Uterus (tissue), 4 donors: ENCODE data around the gene APOM. TPM values are rescaled to one million over a fixed set of nuclear protein-coding genes. Genes with fewer than 3 reads are reported as not detected.
A peak's percentile ranks its signal among the peaks of the same experiment; 100 is the strongest.

Experiments
- DNase-seq, 2 donors: peaks; one replicate each; pipeline ENCODE4 v3.0.0-alpha.2; 2019 to 2020
- H3K27ac ChIP-seq, 2 donors: fragments of 200-600 bp; sonication (generic); 1 replicate in 1 of 2; 2 replicates in 1 of 2; pipeline ENCODE4 v1.5.1; 2016 to 2018
- H3K27me3 ChIP-seq, 2 donors: fragments of 200-600 bp; sonication (generic); one replicate each; pipeline ENCODE4 v1.5.1; 2018 to 2019; ENCODE audit warnings: control low read depth in 1 of 2
- H3K36me3 ChIP-seq, 2 donors: fragments of 200-600 bp; sonication (generic); one replicate each; pipeline ENCODE4 v1.5.1; 2019; ENCODE audit warnings: control low read depth in 1 of 2
- H3K4me1 ChIP-seq, 2 donors: fragments of 200-600 bp; sonication (generic); one replicate each; pipeline ENCODE4 v1.5.1; 2018 to 2019; ENCODE audit warnings: control low read depth in 1 of 2
- H3K4me3 ChIP-seq, 2 donors: fragments of 200-600 bp; sonication (generic); 1 replicate in 1 of 2; 2 replicates in 1 of 2; pipeline ENCODE4 v1.5.1; 2018 to 2019; ENCODE audit warnings: mild to moderate bottlenecking in 1 of 2
- H3K9me3 ChIP-seq, 2 donors: fragments of 200-600 bp; sonication (generic); one replicate each; pipeline ENCODE4 v1.5.1; 2019; ENCODE audit warnings: control low read depth in 1 of 2
- POLR2A ChIP-seq, 2 donors: fragments of 450-650 bp; IDR thresholded peaks; one replicate each; pipeline ENCODE4 v1.6.1; 2016; ENCODE audit warnings: antibody characterized with exemption in 2 of 2, mild to moderate bottlenecking in 1 of 2, moderate library complexity in 1 of 2
- intact Hi-C: fragments of 100-400 bp; cut with DNase I; formaldehyde crosslinking; loops from one replicate; pipeline ENCODE4 v1.15.1; 2023; ENCODE audit warnings: low total_unique reads
- total RNA-seq, 4 donors: library from RNA; depleted of rRNA in 3 of 4; stranded (reverse); fragments of >200 nt in 3 of 4; gene quantifications; one replicate each; pipeline versions ENCODE4 v1.1.0 to v1.2.4, GENCODE V29; 2014 to 2023
- TF ChIP-seq, protein P1 (sequence below), 4 experiments: fragments of 200-600 bp in 2 of 4; fragments of 450-650 bp in 2 of 4; sonication (generic) in 2 of 4; IDR thresholded peaks; one replicate each; pipeline ENCODE4 v1.5.1; 2016 to 2019; ENCODE audit warnings: antibody characterized with exemption in 4 of 4, mild to moderate bottlenecking in 2 of 4, moderate library complexity in 1 of 4
- donor health status: DM: yes; HTN: yes; CAD: no.

APOM gene
- total RNA-seq, 4 donors from 2014 or later, result 1.9 to 2.9 (median 2.6) TPM; not detected in 1

DNA sequence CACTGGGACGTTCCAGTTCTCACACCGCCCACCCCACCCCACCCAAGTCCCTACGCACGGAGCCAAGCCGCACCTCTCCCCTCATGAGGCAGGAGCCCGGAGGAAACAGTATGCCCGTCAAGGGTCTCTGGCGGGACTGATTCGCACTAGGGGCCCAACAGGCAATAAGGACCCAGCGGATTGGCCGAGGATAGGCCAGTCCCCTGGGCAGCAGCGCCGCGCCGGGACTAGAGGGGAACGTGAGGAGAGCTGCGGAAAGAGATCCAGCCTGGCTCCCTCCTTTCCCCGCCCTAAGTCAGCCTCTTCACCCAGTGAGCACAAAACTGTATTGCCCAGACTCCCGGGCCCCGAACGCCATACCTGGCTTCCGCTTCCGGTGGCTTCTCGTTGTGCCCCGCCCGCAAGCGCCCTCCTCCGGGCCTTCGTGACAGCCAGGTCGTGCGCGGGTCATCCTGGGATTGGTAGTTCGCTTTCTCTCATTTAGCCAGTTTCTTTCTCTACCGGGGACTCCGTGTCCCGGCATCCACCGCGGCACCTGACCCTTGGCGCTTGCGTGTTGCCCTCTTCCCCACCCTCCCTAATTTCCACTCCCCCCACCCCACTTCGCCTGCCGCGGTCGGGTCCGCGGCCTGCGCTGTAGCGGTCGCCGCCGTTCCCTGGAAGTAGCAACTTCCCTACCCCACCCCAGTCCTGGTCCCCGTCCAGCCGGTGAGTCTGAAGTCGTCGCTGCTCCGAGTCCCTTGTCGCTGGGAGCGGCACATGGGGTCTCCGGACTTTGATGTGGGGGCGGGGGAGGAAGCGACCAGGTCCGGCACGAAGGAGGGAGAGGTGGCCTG, 10.0 kb downstream of the APOM start, which contains the start of gene CSNK2B:
Gene CSNK2B, plus strand, starts transcription at position 580 of the 836 bp plus-strand sequence. CDS start 752 bp downstream, outside the sequence.
- intact Hi-C loops, result no loop called here
- DNase-seq, result peak; percentile 98
- peak; percentile 79 to 80 for TF ChIP-seq POLR2A (IDR thresholded peaks at IDR 0.05)
- TF ChIP-seq, protein P1, sequence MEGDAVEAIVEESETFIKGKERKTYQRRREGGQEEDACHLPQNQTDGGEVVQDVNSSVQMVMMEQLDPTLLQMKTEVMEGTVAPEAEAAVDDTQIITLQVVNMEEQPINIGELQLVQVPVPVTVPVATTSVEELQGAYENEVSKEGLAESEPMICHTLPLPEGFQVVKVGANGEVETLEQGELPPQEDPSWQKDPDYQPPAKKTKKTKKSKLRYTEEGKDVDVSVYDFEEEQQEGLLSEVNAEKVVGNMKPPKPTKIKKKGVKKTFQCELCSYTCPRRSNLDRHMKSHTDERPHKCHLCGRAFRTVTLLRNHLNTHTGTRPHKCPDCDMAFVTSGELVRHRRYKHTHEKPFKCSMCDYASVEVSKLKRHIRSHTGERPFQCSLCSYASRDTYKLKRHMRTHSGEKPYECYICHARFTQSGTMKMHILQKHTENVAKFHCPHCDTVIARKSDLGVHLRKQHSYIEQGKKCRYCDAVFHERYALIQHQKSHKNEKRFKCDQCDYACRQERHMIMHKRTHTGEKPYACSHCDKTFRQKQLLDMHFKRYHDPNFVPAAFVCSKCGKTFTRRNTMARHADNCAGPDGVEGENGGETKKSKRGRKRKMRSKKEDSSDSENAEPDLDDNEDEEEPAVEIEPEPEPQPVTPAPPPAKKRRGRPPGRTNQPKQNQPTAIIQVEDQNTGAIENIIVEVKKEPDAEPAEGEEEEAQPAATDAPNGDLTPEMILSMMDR (IDR thresholded peaks at IDR 0.05), result peak in 3 of 4 experiments; percentile 20 to 28 (median 21)
- Histone ChIP-seq H3K4me1 (peaks cover 8 to 16% of the 10 kb centered on the region in 2 donors), H3K27ac (peak within 1 kb of the TSS; percentile 91 to 97), H3K4me3 (peak within 1 kb of the TSS; percentile 91 to 93), H3K27me3 (no peaks in the 10 kb centered on the region), H3K36me3 (no peaks in the 10 kb centered on the region), H3K9me3 (no peaks in the 10 kb centered on the region)

DNA sequence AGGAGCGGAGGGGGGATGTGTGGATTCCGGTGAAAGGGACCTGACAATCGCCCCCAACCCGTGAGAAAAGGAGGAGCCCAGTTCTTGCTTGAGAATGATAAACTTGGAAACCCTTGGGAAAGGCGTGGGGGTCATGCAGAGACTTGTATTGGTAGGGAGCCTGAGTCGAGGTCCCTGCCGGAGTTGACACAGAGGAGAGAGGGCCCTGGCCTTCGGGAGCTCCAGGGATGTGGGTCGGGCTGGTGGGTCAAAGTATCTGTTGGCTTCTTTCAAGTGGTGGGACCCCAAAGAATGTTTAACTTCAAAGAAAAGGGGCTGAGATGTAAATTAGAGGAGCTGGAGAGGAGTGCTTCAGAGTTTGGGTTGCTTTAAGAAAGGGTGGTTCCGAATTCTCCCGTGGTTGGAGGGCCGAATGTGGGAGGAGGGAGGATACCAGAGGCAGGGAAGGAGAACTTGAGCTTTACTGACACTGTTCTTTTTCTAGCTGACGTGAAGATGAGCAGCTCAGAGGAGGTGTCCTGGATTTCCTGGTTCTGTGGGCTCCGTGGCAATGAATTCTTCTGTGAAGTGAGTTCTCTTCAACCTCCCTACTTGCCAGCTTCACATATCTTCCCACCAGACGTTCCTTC, 10.8 kb downstream of the APOM start:
- no peak for DNase-seq
- no peaks in the 10 kb centered on the region for H3K27me3 ChIP-seq
- H3K4me1 ChIP-seq, result peaks cover 8 to 16% of the 10 kb centered on the region in 2 donors
- H3K9me3 ChIP-seq, result no peaks in the 10 kb centered on the region
- no peaks in the 10 kb centered on the region for H3K36me3 ChIP-seq
- peak overlapping the region; percentile 91 to 97 for H3K27ac ChIP-seq
- H3K4me3 ChIP-seq, result peak overlapping the region; percentile 91 to 93
- intact Hi-C loops, result no loop called here
- TF ChIP-seq, protein P1 (IDR thresholded peaks at IDR 0.05), result no peak
- no peak for TF ChIP-seq POLR2A (IDR thresholded peaks at IDR 0.05)

DNA sequence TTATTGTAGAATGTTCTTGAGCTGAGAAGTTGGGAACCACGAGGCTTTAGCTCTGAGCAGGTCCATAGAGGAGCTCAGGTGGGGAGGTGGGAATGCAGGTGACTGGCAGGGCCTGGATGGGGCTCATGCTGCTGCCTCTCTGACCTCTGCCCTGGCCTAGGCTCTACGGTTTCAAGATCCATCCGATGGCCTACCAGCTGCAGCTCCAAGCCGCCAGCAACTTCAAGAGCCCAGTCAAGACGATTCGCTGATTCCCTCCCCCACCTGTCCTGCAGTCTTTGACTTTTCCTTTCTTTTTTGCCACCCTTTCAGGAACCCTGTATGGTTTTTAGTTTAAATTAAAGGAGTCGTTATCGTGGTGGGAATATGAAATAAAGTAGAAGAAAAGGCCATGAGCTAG, 14.0 kb downstream of the APOM start, which contains the start of gene LY6G5B:
Gene LY6G5B, plus strand, starts transcription at position 301 of the 400 bp plus-strand sequence. CDS start 975 bp downstream, outside the sequence.
- H3K4me3 ChIP-seq, result no peak within 1 kb of the TSS
- H3K4me1 ChIP-seq, result peaks cover 8 to 10% of the 10 kb centered on the region in 2 donors
- H3K27ac ChIP-seq, result no peak within 1 kb of the TSS
- intact Hi-C loops, result no loop called here
- no peak for DNase-seq
- H3K36me3 ChIP-seq, result no peaks in the 10 kb centered on the region
- TF ChIP-seq, protein P1 (IDR thresholded peaks at IDR 0.05), result no peak
- H3K9me3 ChIP-seq, result no peaks in the 10 kb centered on the region
- H3K27me3 ChIP-seq, result no peaks in the 10 kb centered on the region

- no peak for DNase-seq
- H3K9me3 ChIP-seq, result no peaks in the 10 kb centered on the region
- peaks cover 0 to 4% of the 10 kb centered on the region in 2 donors for H3K4me1 ChIP-seq
- no peak overlapping the region for H3K27ac ChIP-seq
- H3K36me3 ChIP-seq, result no peaks in the 10 kb centered on the region
- no peak for TF ChIP-seq POLR2A (IDR thresholded peaks at IDR 0.05)
- TF ChIP-seq, protein P1 (IDR thresholded peaks at IDR 0.05), result no peak
- H3K27me3 ChIP-seq, result no peaks in the 10 kb centered on the region
- H3K4me3 ChIP-seq, result no peak overlapping the region
- intact Hi-C loops, result no loop called here
Observed at GRCh38 chr6:31676322-31676903, 20.7 kb downstream of the APOM start.
